Muscle layer of colon (tissue), 2 donors: Measurements from ENCODE around the gene LRRTM3.

Experiments
- H3K27ac ChIP-seq: one replicate; pipeline ENCODE4 v1.7.0; 2013; ENCODE audit warnings: low read depth, mild to moderate bottlenecking, low read length, moderate library complexity
- H3K27me3 ChIP-seq, 2 donors: one replicate each; pipeline ENCODE4 v1.7.0; 2013; ENCODE audit warnings: low read length in 2 of 2, mild to moderate bottlenecking in 2 of 2; ENCODE audit not compliant: insufficient read depth in 2 of 2, control insufficient read depth in 1 of 2
- H3K36me3 ChIP-seq: one replicate; pipeline ENCODE4 v1.7.0; 2013; ENCODE audit warnings: mild to moderate bottlenecking, low read length; ENCODE audit not compliant: insufficient read depth
- H3K4me1 ChIP-seq: one replicate; pipeline ENCODE4 v1.7.0; 2013; ENCODE audit warnings: mild to moderate bottlenecking, low read length; ENCODE audit not compliant: insufficient read depth
- H3K4me3 ChIP-seq, 2 donors: one replicate each; pipeline ENCODE4 v1.7.0; 2013; ENCODE audit warnings: low read length in 2 of 2, low read depth in 1 of 2, mild to moderate bottlenecking in 1 of 2, moderate library complexity in 1 of 2
- H3K9ac ChIP-seq: one replicate; pipeline ENCODE4 v1.7.0; 2013; ENCODE audit warnings: low read length
- H3K9me3 ChIP-seq: one replicate; pipeline ENCODE4 v1.7.0; 2013; ENCODE audit warnings: mild to moderate bottlenecking, low read length
- donor health status: abdominal sarcoma.
- donor health status: Adenocarcinoma of cecum.

LRRTM3 gene

GRCh38 chr10:66940965-66941364 lies 15.1 kb downstream of the LRRTM3 start:
- Histone ChIP-seq H3K4me1 (no peaks in the 10 kb centered on the region), H3K36me3 (no peaks in the 10 kb centered on the region), H3K4me3 (no peak overlapping the region), H3K9me3 (no peaks in the 10 kb centered on the region), H3K27ac (no peak overlapping the region), H3K9ac (no peak overlapping the region), H3K27me3 (no peaks in the 10 kb centered on the region)

- H3K36me3 ChIP-seq = no peaks in the 10 kb centered on the region
- H3K27ac ChIP-seq = no peak overlapping the region
- H3K4me1 ChIP-seq = no peaks in the 10 kb centered on the region
- no peak overlapping the region for H3K9ac ChIP-seq
- H3K9me3 ChIP-seq = no peaks in the 10 kb centered on the region
- no peaks in the 10 kb centered on the region for H3K27me3 ChIP-seq
- no peak overlapping the region for H3K4me3 ChIP-seq
Observed at GRCh38 chr10:66941491-66941890, 15.7 kb downstream of the LRRTM3 start.

- no peaks in the 10 kb centered on the region for H3K36me3 ChIP-seq
- H3K27ac ChIP-seq = no peak overlapping the region
- no peaks in the 10 kb centered on the region for H3K27me3 ChIP-seq
- no peaks in the 10 kb centered on the region for H3K4me1 ChIP-seq
- H3K9me3 ChIP-seq = no peaks in the 10 kb centered on the region
- H3K9ac ChIP-seq = no peak overlapping the region
- H3K4me3 ChIP-seq = no peak overlapping the region
Observed at GRCh38 chr10:66942407-66942806, 16.6 kb downstream of the LRRTM3 start.

GRCh38 chr10:66943590-66943989 lies 17.8 kb downstream of the LRRTM3 start:
- Histone ChIP-seq H3K9ac (no peak overlapping the region), H3K4me3 (no peak overlapping the region), H3K4me1 (no peaks in the 10 kb centered on the region), H3K36me3 (no peaks in the 10 kb centered on the region), H3K9me3 (no peaks in the 10 kb centered on the region), H3K27ac (no peak overlapping the region), H3K27me3 (no peaks in the 10 kb centered on the region)

GRCh38 chr10:66951896-66952295 lies 26.1 kb downstream of the LRRTM3 start:
- Histone ChIP-seq H3K9me3 (no peaks in the 10 kb centered on the region), H3K9ac (no peak overlapping the region), H3K27me3 (no peaks in the 10 kb centered on the region), H3K4me1 (no peaks in the 10 kb centered on the region), H3K36me3 (no peaks in the 10 kb centered on the region), H3K27ac (no peak overlapping the region), H3K4me3 (no peak overlapping the region)

GRCh38 chr10:66958466-66958865 lies 32.6 kb downstream of the LRRTM3 start:
- H3K4me1 ChIP-seq = no peaks in the 10 kb centered on the region
- H3K36me3 ChIP-seq = no peaks in the 10 kb centered on the region
- H3K9me3 ChIP-seq = no peaks in the 10 kb centered on the region
- no peak overlapping the region for H3K4me3 ChIP-seq
- H3K27ac ChIP-seq = no peak overlapping the region
- H3K27me3 ChIP-seq = no peaks in the 10 kb centered on the region
- H3K9ac ChIP-seq = no peak overlapping the region

GRCh38 chr10:66964946-66965345 lies 39.1 kb downstream of the LRRTM3 start:
- Histone ChIP-seq H3K27ac (no peak overlapping the region), H3K9ac (no peak overlapping the region), H3K4me1 (no peaks in the 10 kb centered on the region), H3K9me3 (no peaks in the 10 kb centered on the region), H3K36me3 (no peaks in the 10 kb centered on the region), H3K27me3 (no peaks in the 10 kb centered on the region), H3K4me3 (no peak overlapping the region)

- Histone ChIP-seq H3K27me3 (no peaks in the 10 kb centered on the region), H3K9me3 (no peaks in the 10 kb centered on the region), H3K9ac (no peak overlapping the region), H3K4me3 (no peak overlapping the region), H3K36me3 (no peaks in the 10 kb centered on the region), H3K27ac (no peak overlapping the region), H3K4me1 (no peaks in the 10 kb centered on the region)
Observed at GRCh38 chr10:66980246-66980815, 54.5 kb downstream of the LRRTM3 start.

- Histone ChIP-seq H3K4me3 (no peak overlapping the region), H3K27me3 (no peaks in the 10 kb centered on the region), H3K9ac (no peak overlapping the region), H3K27ac (no peak overlapping the region), H3K36me3 (no peaks in the 10 kb centered on the region), H3K4me1 (no peaks in the 10 kb centered on the region), H3K9me3 (no peaks in the 10 kb centered on the region)
Observed at GRCh38 chr10:66981361-66982052, 55.7 kb downstream of the LRRTM3 start.

- H3K27ac ChIP-seq = no peak overlapping the region
- H3K9me3 ChIP-seq = no peaks in the 10 kb centered on the region
- no peak overlapping the region for H3K9ac ChIP-seq
- no peaks in the 10 kb centered on the region for H3K36me3 ChIP-seq
- no peaks in the 10 kb centered on the region for H3K27me3 ChIP-seq
- no peak overlapping the region for H3K4me3 ChIP-seq
- no peaks in the 10 kb centered on the region for H3K4me1 ChIP-seq
Observed at GRCh38 chr10:66982053-66982420, 56.2 kb downstream of the LRRTM3 start.

GRCh38 chr10:66982792-66983474 lies 57.1 kb downstream of the LRRTM3 start:
- Histone ChIP-seq H3K4me1 (no peaks in the 10 kb centered on the region), H3K9me3 (no peaks in the 10 kb centered on the region), H3K4me3 (no peak overlapping the region), H3K27me3 (no peaks in the 10 kb centered on the region), H3K9ac (no peak overlapping the region), H3K36me3 (no peaks in the 10 kb centered on the region), H3K27ac (no peak overlapping the region)

GRCh38 chr10:66983475-66983818 lies 57.6 kb downstream of the LRRTM3 start:
- Histone ChIP-seq H3K27me3 (no peaks in the 10 kb centered on the region), H3K27ac (no peak overlapping the region)

More at GRCh38 chr10:66983475-66983818, 57.6 kb downstream of the LRRTM3 start:
- no peaks in the 10 kb centered on the region for H3K36me3 ChIP-seq
- no peak overlapping the region for H3K9ac ChIP-seq
- H3K4me1 ChIP-seq = no peaks in the 10 kb centered on the region
- no peak overlapping the region for H3K4me3 ChIP-seq
- no peaks in the 10 kb centered on the region for H3K9me3 ChIP-seq
